Stimulated activated CD8-positive, alpha-beta memory T cell treated with anti-CD3 and anti-CD28 coated beads, Interleukin-15, amount 100 ng/mL, for 4 hours (primary cell): Measurements from ENCODE around the gene TBL1X.

Source experiments
- DNase-seq, 2 donors: peaks; one replicate each; pipeline ENCODE4 v3.0.0-alpha.2; 2020; ENCODE audit warnings: low read depth in 2 of 2

Gene TBL1X

DNA sequence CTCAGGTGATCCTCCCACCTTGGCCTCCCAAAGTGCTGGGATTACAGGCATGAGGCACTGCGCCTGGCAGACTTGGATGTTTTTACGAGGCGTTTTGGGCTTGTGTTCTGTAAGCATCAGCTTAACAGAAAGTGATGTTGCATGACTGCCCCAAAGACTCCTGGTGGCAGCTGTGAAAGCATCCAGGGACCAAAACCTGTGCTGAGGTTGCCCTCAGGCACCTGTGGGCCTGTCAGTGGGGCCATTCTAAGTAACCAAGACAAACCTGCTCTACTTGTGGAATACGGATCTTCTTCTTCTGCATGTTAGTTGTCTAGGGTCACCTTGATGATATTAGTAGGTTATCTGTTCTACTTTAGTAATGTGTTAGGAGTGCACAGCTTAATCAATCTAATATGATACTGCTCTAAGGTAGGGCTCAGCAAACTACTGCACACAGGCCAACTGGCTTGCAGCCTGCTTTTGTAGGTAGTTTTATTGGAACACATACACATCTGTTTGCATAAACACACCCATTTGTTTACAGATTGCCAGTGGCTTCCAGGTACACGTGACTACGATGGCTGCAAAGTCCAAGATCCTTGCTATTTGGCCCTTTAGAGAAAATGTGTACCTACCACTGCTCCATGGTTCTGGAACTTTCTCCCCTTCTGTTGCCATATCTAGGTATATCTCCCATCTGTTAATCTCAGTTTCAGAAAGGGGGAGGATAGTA lies 164.1 kb downstream of the TBL1X start:
- no peak for DNase-seq

DNA sequence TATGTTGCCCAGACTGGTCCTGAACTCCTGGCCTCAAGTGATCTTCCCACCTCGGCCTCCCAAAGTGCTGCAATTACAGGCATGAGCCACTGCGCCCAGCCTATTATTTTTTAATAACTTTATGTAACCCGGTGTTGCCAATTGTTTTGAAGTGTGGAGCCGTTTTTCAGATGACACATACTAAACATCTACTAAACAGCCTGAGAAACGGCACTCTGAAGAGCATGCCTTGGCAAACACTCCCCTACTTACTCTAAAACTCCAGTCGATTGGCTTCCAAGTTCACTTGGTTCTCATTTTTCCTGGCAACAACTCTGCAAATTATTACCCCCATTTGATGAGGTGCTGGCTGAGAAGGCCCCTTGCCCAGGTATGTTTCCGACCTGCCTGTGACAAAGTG lies 169.7 kb downstream of the TBL1X start:
- no peak for DNase-seq

DNA sequence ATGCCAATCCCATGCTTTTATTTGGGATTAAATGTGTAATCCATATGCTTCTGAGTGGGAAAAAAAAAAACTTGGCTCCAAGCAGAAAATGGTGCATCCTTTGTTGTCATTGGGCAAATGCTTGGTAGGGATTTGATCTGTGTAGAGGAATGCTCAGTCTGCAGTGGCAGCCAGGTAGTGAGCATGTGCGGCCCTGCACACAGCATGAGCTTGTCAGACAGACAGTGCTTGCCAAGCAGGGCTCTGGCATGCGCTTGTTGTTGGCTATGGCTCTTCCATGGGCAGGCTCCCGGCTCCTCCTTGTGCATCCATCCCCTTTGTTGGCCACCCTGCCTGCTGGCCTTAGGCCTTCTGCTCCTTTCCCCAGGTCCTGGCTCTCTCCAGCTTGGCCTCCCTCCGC lies 170.5 kb downstream of the TBL1X start:
- no peak for DNase-seq

DNA sequence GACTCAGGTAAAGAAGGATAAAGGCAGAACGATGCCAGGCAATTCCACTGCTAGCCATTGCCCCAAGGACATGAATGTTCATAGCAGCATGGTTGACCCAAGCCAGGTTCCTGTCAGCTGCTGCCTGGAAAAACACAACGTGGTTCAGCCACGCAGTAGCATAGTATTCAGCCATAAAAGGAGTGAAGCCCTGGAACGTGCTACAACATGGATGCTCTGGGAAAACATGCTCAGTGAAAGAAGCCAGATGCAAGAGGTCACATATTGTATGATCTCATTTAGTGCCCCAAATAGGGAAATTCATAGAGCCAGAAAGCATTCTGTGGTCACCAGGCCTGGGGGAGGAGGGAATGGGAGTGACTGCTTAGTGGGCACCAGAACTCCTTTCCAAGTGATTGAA lies 170.9 kb downstream of the TBL1X start:
- no peak for DNase-seq

DNA sequence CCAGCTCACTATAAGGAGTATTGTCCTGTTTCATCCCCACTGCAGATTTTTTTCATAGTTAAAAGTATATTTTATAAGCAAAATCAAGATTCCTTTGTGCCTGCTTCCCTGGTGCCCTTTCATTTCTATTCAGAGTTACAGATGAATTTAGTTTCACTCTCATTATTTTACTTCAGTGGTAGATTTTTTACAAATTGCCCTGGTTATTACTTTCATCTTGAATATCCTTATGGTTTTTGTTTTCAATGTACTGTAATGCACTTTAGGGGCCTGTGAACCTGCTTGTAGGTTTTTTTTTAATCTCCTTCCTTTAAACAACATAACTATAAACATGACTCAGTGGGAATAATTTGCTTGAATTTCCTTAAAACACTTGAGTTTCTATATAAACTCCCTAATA lies 174.0 kb downstream of the TBL1X start:
- no peak for DNase-seq

DNA sequence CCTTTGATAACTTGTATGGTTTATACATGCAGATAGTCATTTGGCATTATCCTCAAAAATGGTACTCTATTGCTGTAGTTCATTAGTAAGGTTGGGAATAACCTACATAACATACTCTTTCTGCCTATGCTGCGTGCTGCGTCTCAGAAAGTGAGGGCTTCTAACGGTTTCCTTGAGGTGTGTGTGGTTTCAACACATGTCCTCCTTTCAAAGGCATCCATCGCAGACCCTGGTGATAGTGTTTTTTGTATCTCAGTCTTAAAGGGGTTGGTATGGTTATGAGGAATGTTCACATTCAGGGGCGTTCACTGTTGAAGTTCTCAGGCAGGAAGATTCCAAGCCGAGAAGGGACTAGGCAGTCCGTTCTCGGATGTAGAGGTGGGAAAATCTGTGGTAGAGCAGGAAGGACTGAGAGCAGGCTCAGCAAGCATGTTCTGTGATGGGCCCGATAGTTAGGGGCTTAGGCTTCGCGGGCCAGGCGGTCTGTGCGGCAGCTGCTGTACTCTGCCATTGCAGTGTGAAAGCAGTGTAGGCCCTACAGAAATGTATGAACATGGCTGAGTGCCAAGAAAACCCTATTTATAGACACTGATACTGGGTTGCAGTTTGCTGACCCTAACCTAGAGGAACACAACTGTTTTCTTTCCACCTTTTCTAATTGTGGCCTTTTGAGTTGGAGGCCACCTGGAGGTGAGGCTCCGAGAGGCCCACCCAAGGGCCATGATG lies 177.6 kb downstream of the TBL1X start:
- no peak for DNase-seq

DNA sequence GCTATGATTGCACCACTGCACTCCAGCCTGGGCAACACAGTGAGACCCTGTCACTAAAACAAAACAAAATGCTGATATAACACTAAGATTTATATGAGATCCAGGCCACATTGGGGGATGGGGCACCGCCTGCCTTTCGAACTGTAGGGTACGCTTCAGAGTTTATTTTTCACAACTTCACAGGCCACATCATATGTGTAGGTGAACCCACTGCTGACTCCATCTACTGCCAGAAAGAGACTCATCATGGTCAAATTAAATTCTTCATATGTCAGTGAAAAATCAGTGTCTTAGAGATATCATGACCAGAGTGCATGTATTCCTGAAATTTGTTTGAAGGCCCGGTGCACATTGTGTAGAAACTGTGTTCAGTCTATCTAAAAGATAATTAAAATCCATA lies 178.9 kb downstream of the TBL1X start:
- DNase-seq = no peak

DNA sequence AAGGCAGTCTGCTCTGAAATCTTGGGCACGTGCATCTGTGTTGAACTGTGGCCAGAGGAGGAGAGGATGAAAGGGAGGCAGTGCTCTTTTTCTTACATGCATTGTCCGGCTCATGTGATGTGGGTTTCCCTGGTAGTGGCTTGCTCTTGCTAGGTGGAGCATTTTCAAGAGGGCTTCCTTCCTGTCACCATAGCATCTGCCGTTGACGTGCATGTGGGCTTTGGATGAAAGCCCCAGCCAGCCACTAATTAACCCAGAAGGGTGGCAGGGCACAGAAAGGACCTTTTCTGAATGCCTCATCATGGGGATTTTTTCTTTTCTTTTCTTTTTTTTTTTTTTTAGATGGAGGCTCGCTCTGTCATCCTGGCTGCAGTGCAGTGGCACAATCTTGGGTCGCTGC lies 179.5 kb downstream of the TBL1X start:
- DNase-seq = peak in 1 of 2 donors; percentile 5

DNA sequence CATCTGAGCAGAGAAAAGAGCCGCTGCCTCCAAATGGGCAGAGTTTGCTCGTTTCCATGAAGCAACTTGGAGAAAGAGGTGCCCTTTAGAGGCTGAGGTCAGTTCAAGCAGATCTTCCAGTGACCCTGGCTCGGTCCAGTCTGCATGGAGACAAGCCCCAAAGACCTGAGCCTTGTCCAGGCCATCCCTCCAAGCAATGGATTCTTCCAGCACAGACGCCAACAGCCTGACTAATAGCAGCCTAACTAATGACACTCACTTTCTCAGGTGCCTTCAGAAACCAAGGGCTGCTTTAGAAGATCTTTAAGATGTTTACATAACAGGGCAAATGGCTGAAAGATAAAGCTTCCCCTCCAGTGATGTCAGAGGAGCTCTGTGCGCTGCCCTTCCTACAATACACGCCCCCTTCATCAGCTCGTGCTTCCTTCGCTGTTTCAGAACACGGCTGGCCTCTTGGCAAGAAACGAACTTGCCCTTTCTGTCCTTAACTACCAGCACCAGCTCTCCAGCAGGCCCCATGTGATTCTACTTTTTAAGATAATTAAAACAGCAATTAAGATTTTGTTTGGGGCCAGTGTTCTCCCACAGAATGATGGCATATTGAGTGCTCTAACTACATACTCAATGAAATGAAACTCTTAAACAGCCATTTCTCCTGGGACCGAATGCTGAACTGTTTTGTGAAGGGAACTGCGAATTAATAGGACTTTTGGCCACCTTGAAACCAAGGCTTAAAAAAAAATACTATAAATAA lies 181.8 kb downstream of the TBL1X start:
- no peak for DNase-seq

DNA sequence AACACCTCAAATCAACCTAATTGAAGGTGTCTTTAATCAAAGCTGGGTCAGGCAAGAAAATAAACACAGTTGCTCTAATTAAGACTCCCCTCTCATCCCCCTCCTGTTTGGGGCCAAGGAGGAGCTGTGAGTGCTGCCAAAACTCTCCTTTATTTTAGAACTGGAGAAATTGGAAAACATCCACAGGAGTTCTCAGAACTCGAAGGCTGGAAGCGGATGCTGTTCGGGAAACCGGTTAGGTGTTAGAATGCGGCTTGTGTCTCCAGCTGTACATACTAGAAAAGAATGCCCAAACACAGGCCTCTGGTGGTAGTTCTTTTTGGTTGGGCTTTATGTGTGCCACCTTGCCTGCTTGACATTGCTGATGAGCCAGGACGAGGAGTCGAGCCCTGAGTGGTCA lies 182.6 kb downstream of the TBL1X start:
- no peak for DNase-seq

DNA sequence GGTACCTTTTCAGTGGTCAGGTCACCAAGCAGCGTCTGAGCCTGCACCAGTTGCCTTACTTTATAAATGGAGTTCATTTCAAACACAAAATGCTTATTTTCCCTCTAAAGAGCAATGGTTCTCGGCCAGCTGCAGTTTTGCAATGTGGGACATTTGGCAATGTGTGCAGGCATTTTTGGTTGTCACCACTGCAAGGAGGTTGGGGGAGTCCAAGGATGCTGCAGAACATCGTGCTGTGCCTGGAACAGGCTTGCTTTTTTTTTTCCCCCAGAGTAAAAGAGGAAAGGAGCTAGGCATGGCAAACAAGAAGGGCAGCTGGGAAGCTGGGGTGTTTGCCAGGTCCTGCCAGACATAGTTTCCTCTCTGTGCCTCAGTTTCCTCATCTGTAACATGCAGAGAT lies 185.2 kb downstream of the TBL1X start:
- no peak for DNase-seq

DNA sequence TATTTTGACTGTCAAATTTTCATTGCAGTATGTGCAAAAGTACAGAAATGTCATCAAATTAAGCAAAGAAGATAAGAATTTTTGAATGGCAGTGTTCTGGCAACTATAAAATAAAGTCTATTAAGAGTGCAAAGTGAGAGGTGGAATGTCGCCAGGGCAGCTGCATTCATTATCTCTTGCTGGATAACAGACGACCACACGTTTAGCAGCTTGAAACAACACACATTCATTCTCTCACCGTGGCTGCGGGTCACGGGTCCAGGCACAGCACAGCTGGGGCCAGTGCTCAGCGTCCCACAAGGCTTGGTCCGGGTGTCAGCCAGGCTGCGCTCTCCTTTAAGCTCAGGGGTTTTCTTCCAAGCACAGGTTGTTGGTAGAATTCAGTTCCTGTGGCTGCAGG lies 186.9 kb downstream of the TBL1X start:
- DNase-seq = no peak

DNA sequence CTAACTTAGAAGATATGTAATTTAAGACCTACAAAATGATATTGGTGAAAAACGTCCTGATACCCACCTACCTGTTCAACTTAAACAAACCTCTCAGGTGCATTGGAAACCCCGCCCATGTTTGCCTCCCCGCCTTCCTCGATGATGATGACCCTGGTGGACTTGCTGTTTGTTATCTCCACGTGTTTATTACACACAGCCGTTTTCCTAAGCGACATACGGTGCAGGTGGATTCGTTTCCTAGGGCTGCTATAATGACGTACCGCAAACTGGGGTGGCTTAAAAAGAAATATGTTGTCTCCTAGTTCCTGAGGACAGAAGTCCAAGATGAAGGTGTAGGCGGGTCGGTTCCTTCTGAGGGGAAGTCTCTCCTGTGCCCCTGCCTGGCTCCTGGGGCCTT lies 190.1 kb downstream of the TBL1X start:
- DNase-seq = no peak

DNA sequence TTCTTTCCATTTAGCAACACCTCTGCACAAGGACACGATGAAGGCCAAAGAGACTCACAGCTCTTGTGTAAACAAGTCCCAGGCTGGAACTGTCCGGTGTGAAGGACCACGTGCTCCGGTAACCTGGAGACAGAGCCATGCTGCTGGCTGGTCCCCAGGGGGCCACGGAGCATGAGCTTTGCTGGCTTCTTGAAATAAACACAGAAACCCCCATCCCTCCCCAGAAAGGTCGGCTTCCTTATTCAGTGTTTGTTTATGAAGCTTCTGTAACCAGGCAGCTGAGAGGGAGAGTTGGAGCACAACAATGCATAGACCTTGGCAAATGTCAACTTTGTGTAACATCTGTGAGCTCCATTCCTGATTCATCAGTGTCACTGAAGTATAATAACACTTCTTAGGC lies 191.4 kb downstream of the TBL1X start:
- DNase-seq = no peak

DNA sequence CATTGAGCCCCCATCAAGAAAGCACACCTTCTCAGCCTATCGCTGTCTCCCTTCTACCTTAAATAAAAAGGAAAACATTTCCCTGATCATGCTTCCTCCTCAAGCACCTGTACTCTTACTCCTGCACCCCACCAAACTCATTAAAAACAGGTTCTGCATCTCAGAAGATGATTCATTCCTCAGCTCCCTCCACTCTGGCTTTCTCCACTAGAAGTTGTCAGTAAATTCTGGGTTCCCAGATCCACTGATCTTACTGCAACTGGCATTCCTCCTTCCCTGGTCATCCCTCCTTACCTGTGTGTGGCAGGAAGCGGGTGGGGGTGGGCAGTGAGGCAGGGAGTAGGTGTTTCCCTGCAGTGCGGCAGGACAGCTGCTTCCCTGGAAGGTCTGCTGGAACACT lies 192.0 kb downstream of the TBL1X start:
- no peak for DNase-seq

DNA sequence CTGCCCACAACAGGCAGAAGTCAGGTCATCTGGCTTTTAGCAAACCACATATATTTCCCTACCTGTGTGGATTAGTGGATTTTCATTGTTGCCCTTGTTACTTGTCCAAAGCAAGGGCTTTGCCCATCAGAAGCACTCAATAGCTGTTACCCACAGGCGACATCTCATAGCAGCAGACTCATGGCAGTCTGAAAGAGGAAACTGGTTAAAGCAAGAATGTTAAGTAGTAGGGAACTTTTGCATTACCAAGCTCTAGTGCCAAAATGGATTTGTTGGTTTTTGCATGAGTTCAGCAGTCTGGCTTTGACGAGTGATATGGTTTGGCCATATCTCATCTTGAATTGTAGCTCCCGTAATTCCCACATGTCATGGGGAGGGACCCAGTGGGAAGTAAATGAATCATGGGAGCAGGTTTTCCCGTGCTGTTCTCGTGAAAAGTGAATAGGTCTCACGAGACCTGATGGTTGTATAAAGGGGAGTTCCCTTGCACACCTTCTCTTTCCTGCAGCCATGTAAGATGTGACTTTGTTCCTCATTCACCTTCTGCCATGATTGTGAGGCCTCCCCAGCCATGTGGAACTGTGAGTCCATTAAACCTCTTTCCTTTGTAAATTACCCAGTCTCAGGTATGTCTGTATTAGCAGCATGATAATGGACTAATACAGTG lies 192.9 kb downstream of the TBL1X start:
- DNase-seq = no peak

DNA sequence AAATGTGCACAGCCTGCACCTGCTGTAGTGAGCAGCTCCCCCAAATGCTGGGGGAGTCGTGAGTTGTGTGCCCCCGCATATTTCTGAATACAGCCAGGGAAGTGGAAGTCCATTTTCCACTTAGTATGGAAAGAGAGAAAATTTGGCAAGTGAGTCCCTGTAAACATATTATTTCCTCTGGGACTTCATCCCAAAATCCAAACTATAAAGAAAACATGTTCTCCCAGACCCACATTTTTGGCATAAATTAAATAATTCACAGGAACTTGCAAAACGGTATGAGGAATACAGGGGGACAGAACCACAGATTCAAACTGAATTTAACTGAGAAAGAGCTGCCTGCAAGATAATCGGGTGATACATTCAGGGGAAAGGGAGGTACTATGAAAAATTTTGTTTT lies 193.6 kb downstream of the TBL1X start:
- no peak for DNase-seq

DNA sequence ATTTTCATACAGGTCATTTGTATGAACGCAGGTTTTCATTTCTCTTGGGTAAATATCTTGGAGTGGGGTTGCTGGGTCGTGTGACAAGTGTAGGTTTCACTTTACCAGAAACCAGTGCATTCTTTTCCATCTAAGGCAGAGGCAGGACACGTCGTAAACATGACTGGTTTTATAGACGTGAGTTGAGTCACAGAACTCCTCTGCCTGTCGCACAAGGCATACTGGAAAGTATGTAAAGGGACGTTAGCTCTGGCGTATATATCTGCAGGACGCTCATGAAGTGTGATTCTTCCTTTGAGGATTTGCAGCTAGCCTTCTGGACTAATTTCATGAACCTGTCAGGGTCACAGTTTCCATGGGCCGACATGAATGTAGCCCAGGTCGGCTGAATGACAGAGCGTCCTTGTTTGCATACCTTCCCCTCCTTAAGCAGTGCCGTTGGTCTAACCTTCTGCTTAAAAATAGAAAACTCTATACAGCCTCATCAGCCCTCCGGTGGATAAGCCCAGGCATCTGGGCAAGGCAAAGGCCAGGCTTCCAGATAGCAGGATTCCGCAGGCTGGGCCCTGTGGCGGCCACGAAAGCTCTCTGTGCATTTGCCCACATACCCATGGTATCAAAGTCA lies 194.8 kb downstream of the TBL1X start:
- DNase-seq = no peak

DNA sequence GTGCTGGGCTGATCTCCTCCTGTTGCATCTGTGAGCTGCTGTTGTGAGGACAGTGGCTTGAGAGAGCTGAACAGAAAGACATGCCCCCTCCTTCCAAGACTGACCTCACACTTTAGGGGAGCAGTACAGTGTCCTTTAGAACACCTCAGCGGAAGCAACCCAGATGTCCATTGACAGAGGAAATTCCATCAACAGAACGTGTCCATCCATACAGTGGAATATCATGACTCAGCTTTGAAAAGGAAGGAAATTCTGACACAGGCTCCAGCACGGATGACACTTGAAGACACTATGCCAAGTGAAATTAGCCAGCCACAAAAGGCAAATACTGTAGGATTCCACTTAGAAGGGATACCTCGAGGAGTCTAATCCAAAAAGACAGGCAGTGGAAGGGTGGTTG lies 197.3 kb downstream of the TBL1X start:
- DNase-seq = no peak

DNA sequence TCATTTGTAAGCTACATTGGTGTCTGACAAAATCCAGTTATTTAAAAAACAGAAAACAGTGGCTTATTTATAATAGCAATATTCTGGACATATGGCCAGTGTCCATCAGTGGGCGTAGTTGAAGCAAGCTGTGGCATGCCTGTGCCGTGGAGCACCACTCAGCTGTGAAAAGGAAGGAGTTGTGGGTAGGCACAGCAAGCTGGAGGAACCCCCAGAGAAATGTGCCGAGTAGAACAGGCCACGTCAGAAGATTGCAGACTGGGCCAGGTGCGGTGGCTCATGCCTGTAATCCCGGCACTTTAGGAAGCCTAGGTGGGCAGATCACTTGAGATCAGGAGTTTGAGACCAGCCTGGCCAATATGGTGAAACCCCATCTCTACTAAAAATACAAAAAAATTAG lies 198.4 kb downstream of the TBL1X start:
- DNase-seq = no peak

DNA sequence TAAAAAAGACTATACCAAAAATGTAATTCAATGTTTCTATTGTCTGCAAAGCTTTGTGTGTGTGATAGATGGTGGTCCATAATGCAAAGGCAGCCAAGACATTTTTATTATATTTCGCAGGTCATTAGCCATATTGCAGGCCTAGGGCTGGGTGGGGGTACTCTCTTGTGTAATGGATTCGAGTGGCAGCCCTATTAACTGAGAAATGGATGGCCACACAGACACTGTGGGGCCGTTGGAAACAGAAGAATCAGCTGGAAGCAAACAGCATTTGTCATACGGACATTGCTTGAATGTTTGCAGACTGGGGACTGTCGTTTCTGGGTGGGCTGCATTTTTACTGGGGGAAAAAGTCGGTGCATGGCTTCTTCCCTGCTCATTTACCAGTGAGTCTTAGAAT lies 199.4 kb downstream of the TBL1X start:
- DNase-seq = no peak

DNA sequence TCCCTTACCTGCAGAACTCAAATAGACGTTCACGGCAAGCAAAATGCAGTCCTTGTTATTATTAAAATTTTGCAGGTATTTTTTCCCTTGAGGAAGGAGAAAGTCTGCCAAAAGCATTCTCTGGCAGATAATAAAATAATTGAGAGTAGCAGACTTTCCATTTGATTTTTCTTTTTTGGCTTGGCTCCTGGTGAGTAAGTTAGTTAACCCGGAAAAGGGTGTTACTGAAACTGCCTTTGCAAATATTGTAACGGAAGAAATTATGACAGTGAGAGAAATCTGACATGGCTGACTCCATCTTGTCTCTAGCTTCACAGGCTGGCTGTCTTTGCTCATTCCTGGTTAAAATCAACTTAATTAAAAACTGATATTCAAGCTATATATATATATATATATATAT lies 200.3 kb downstream of the TBL1X start:
- DNase-seq = no peak
